Fibroblast of lung (primary cell): ENCODE results near the gene SYNE1. TPM values are rescaled to one million over a fixed set of nuclear protein-coding genes. Genes with fewer than 3 reads are reported as not detected.

Source experiments
- DNase-seq, 2 donors: peaks; one replicate each; pipeline versions ENCODE4 v3.0.0 to v3.0.0-alpha.2; 2010; ENCODE audit warnings: low read depth in 2 of 2
- H2AFZ ChIP-seq: 2 replicates; pipeline ENCODE4 v1.5.1; 2012; ENCODE audit warnings: low read length, control low read depth, inconsistent platforms
- H3K27ac ChIP-seq: 2 replicates; pipeline ENCODE4 v1.5.1; 2011; ENCODE audit warnings: low read length, control low read depth; ENCODE audit not compliant: insufficient read depth
- H3K27me3 ChIP-seq: 2 replicates; pipeline ENCODE4 v1.5.1; 2011; ENCODE audit warnings: mild to moderate bottlenecking, low read length; ENCODE audit not compliant: control insufficient read depth, insufficient read depth
- H3K36me3 ChIP-seq: 2 replicates; pipeline ENCODE4 v1.5.1; 2011; ENCODE audit warnings: low read length; ENCODE audit not compliant: control insufficient read depth, insufficient read depth
- H3K4me1 ChIP-seq: 2 replicates; pipeline ENCODE4 v1.5.1; 2011; ENCODE audit warnings: low read length; ENCODE audit not compliant: control insufficient read depth, insufficient read depth; ENCODE audit errors: extremely low read depth
- H3K4me2 ChIP-seq: 2 replicates; pipeline ENCODE4 v1.5.1; 2011; ENCODE audit warnings: low read length, control low read depth; ENCODE audit not compliant: insufficient read depth; ENCODE audit errors: extremely low read depth
- H3K4me3 ChIP-seq, 4 experiments: fragments of 200-600 bp in 1 of 4; sonication (generic) in 1 of 4; replicated peaks in 1 of 4; 2 replicates each; pipeline ENCODE4 v1.5.1; 2011 to 2016; ENCODE audit warnings: low read length in 4 of 4, low read depth in 3 of 4, mild to moderate bottlenecking in 3 of 4, control low read depth in 2 of 4, inconsistent platforms in 1 of 4, mixed read lengths in 1 of 4; ENCODE audit not compliant: insufficient read depth in 1 of 4; ENCODE audit errors: control extremely low read depth in 1 of 4
- H3K79me2 ChIP-seq: 2 replicates; pipeline ENCODE4 v1.5.1; 2012; ENCODE audit warnings: mild to moderate bottlenecking, low read length, inconsistent platforms; ENCODE audit not compliant: control insufficient read depth, insufficient read depth
- H3K9ac ChIP-seq: 2 replicates; pipeline ENCODE4 v1.5.1; 2011; ENCODE audit warnings: mild to moderate bottlenecking, low read length, control low read depth; ENCODE audit not compliant: insufficient read depth
- H3K9me3 ChIP-seq: 2 replicates; pipeline ENCODE4 v1.5.1; 2012; ENCODE audit warnings: low read depth, low read length; ENCODE audit not compliant: control insufficient read depth, insufficient read depth
- H4K20me1 ChIP-seq: 2 replicates; pipeline ENCODE4 v1.5.1; 2011; ENCODE audit warnings: low read length; ENCODE audit not compliant: control insufficient read depth, insufficient read depth; ENCODE audit errors: extremely low read depth
- CTCF ChIP-seq, 2 donors: IDR thresholded peaks in 1 of 2; conservative IDR thresholded peaks in 1 of 2; 1 replicate in 1 of 2; 2 replicates in 1 of 2; pipeline ENCODE4 v1.5.1; 2011 to 2012; ENCODE audit warnings: low read length in 2 of 2, control low read depth in 1 of 2, inconsistent platforms in 1 of 2, low read depth in 1 of 2, mild to moderate bottlenecking in 1 of 2
- EZH2 ChIP-seq: IDR thresholded peaks from 2 replicates; pipeline ENCODE4 v1.5.1; 2012; ENCODE audit warnings: low read length, control low read depth, mild to moderate bottlenecking; ENCODE audit errors: missing control alignments
- polyA plus RNA-seq, 2 donors: library from polyadenylated mRNA; depleted of rRNA in 1 of 2; stranded (reverse) in 1 of 2; unstranded in 1 of 2; fragments of >200 nt; gene quantifications; 2 replicates each; pipeline ENCODE4 v1.2.1, GENCODE V29; 2011 to 2012; ENCODE audit warnings: missing spikeins in 1 of 2
- total RNA-seq: library from RNA; depleted of rRNA; stranded (reverse); fragments of >200 nt; gene quantifications from 2 replicates; pipeline ENCODE4 v1.2.1, GENCODE V29; 2014

SYNE1 gene
- total and polyA plus RNA-seq, 2 donors (not counting 1 experiment from before 2014, with no cell fraction given) = 21.7 to 219 TPM

- Histone ChIP-seq H4K20me1 (no peaks in the 10 kb centered on the region), H3K36me3 (peaks cover 1% of the 10 kb centered on the region), H3K4me1 (peaks cover 2% of the 10 kb centered on the region), H3K27me3 (no peaks in the 10 kb centered on the region), H3K9me3 (no peaks in the 10 kb centered on the region), H3K4me3 (no peak overlapping the region), H3K4me2 (no peak overlapping the region), H3K79me2 (no peaks in the 10 kb centered on the region), H3K9ac (no peak overlapping the region), H3K27ac (no peak overlapping the region), H2AFZ (no peak overlapping the region)
- no peak for DNase-seq
- no peak for TF ChIP-seq CTCF (conservative IDR thresholded peaks at IDR 0.05 in 1 of 2, IDR thresholded peaks at IDR 0.05 in 1 of 2; ENCODE audit: low read depth in 1 of 2, low read length in 2 of 2)
- no peak for TF ChIP-seq EZH2
Measured at GRCh38 chr6:152265651-152266050, 371.5 kb downstream of the SYNE1 start.

GRCh38 chr6:152263582-152263981 lies 373.6 kb downstream of the SYNE1 start:
- Histone ChIP-seq H4K20me1 (no peaks in the 10 kb centered on the region), H3K27me3 (no peaks in the 10 kb centered on the region), H3K36me3 (no peaks in the 10 kb centered on the region), H3K79me2 (no peaks in the 10 kb centered on the region), H3K9ac (no peak overlapping the region), H3K4me2 (no peak overlapping the region), H3K9me3 (no peaks in the 10 kb centered on the region), H2AFZ (no peak overlapping the region), H3K27ac (no peak overlapping the region), H3K4me1 (no peaks in the 10 kb centered on the region), H3K4me3 (no peak overlapping the region)
- TF ChIP-seq EZH2 = no peak
- no peak for TF ChIP-seq CTCF (conservative IDR thresholded peaks at IDR 0.05 in 1 of 2, IDR thresholded peaks at IDR 0.05 in 1 of 2; ENCODE audit: low read depth in 1 of 2, low read length in 2 of 2)
- DNase-seq = no peak

GRCh38 chr6:152261179-152261578 lies 376.0 kb downstream of the SYNE1 start:
- Histone ChIP-seq H3K27ac (no peak overlapping the region), H3K36me3 (no peaks in the 10 kb centered on the region)

More at GRCh38 chr6:152261179-152261578, 376.0 kb downstream of the SYNE1 start:
- H3K9me3 ChIP-seq = no peaks in the 10 kb centered on the region
- no peaks in the 10 kb centered on the region for H3K79me2 ChIP-seq
- no peak overlapping the region for H3K4me2 ChIP-seq
- TF ChIP-seq EZH2 (no peak), CTCF (conservative IDR thresholded peaks at IDR 0.05 in 1 of 2, IDR thresholded peaks at IDR 0.05 in 1 of 2; ENCODE audit: low read depth in 1 of 2, low read length in 2 of 2) (no peak)
- H4K20me1 ChIP-seq = no peaks in the 10 kb centered on the region
- no peak overlapping the region for H2AFZ ChIP-seq
- no peak overlapping the region for H3K4me3 ChIP-seq
- no peaks in the 10 kb centered on the region for H3K4me1 ChIP-seq
- DNase-seq = no peak
- H3K9ac ChIP-seq = no peak overlapping the region
- H3K27me3 ChIP-seq = no peaks in the 10 kb centered on the region
